ENCODE measurements around the gene CELA3B.
A peak's percentile ranks its signal among the peaks of the same experiment; 100 is the strongest.
"Not testable (repeated sequence)": the region's sequence is repeated elsewhere in the genome, so short reads cannot be mapped to it uniquely, and the experiment has no call there.

The CELA3B gene, protein sequence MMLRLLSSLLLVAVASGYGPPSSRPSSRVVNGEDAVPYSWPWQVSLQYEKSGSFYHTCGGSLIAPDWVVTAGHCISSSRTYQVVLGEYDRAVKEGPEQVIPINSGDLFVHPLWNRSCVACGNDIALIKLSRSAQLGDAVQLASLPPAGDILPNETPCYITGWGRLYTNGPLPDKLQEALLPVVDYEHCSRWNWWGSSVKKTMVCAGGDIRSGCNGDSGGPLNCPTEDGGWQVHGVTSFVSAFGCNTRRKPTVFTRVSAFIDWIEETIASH

GRCh38 chr1:21976703-21977239 is at the start of gene CELA3B:
TSS of gene CELA3B (plus strand) at chr1:21977022. CDS start at chr1:21977040, 18 bp downstream.
- DNase-seq (ENCODE audit: low spot score): not testable (repeated sequence)

DNA sequence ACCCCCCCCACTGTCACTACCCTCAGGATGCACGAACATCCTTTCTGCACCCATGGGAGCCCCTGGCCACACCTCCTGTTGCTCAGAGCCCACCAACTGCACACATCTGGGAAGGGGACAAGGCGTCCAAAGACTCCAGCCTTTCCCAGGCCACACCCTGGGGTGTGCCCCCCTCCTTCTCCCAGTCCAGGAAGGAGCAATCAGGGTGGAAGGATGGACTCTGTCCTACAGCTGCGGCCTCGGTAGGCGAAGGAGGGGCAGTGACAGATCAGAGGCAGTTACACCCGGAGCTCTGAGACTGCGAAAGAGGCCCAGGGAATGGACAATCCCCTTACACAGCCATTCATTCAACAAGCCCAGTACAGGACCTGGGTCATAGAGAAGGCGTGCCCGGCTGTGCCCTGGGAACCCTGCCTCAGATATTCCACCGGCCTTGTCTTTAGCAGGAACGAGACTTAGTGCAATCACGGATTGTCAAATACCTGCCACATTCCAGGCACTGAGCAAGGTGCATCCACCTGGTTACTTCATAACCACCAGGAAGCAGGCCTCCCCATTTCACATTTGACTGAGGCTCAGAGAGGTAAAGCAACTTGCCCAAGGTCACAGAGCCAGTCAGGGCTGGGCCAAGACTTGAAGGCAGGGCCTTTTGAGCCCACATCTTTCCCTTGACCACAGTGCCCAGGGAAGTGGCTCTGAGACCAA is 49.1 kb upstream of the CELA3B start:
- no peak for DNase-seq (ENCODE audit: low spot score)

GRCh38 chr1:21930080-21930571 is 46.7 kb upstream of the CELA3B start:
- DNase-seq (ENCODE audit: low spot score): no peak

DNA sequence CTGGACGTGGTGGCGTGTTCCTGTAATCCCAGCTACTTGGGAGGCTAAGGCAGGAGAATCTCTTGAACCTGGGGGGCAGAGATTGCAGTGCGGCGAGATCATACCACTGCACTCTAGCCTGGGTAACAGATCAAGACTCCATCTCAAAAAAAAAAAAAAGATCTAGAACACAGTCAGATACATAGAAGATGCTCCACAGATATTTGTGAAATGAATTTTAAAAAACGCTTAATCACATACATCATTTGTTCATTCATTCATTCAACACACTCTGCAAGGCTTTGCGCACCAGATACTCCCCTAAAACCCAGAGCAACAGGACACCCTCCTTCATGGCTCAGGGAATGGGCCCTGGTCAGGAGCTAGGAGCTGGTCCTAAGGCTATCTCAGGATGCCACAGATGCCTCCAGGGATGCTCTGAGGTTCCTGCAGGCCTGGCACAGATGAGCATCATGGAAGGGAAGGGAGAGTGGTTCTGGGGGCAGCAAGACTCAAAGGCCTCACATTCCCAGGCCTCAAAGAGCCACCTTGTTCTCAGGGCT is 46.1 kb upstream of the CELA3B start:
- no peak for DNase-seq (ENCODE audit: low spot score)

GRCh38 chr1:21931171-21932093 is 45.4 kb upstream of the CELA3B start:
- no peak for DNase-seq (ENCODE audit: low spot score)

DNA sequence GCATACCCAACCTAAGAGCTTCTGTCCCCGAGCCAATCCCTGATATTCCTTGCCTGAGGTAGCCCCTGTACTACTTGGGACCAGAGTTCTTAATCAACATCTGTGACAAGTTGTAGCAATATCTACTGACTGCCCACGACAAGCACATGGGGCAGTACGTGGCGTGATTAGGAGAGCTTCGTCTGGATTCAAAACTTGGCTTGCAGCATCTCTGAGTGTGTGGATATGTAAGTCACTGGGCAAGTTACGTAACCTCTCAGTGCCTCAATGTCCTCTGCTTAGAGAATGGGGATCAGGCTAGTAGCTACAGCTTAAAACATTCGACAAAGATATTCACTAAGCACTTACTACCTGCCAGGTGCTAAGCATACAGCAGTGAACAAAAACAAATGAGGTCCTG is 44.7 kb upstream of the CELA3B start:
- DNase-seq (ENCODE audit: low spot score): no peak

DNA sequence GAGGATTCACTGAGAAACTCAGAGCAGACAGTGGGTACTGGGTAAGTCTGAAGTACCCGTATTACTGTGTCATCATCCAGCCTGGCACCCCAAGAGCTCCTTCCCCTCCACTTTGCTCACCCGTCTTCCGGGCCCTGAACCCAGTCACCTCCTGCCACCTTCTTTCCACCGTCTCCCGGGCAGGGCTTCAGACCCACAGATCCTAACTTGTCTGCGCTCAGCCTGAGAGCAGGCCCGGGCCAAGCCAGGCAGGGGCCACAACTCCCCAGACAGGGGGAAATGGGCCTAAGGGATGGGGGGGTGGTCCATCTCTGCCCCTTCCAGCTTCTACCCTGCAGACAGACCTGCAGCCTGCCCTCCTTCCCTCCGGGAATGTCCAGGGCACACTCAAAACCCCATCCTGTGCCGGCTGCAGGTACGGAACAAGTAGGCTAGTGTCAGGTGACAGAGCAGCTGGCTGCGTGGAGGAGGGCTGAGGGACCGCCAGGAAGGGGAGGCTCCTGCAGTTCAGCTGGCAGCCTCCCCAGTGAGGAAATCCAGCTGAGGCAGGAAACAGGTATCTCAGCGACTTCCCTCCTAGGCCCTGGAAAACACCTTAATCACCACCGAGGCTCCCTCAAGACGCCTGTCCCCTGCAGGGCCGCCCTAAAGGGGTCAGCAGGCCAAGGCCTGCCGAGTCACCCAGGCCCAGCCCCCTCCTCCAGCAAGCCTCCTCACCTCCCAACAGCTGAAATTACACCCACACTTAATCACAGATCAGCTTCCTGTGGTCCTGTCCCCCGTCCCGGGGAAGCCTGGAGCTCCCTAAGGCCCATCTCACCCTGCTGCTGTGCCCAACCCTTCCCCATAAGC is 43.2 kb upstream of the CELA3B start:
- DNase-seq (ENCODE audit: low spot score): no peak

- DNase-seq (ENCODE audit: low spot score): no peak
Measured at GRCh38 chr1:21935393-21935804, 41.4 kb upstream of the CELA3B start.

- DNase-seq (ENCODE audit: low spot score): no peak
Measured at GRCh38 chr1:21935891-21936365, 40.9 kb upstream of the CELA3B start.

DNA sequence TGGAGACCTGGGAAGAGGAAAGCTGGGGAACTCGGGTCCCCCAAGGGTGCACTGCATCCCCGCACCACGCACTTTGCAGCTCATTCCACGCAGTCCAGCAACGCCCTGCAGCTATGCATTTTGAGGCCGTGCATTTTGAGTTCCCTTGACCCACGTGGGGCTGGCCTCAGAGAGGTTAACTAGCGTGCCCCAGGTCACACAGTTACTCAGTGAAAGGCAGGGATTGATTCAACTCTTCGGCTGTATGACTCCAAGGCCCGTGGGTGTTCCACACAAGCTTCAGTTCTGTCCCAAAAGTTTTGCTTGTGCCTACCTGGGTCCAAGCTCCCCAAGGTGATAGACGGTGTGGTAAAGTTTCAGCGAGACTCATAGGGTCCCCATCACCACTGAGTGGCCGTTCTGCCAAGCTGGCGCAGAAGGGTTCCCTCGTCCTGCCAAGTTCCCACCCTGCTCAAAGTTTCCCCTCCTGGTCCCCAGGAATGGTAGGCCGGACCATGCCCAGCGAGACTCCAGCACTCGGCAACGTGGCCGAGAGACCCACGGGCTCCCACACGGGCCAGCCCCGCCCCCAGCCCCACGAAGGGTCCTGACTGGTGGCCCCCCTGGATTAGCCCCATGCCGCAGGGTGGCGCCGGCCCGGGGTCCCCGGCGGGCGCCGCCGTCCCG is 40.3 kb upstream of the CELA3B start:
- DNase-seq (ENCODE audit: low spot score): no peak

DNA sequence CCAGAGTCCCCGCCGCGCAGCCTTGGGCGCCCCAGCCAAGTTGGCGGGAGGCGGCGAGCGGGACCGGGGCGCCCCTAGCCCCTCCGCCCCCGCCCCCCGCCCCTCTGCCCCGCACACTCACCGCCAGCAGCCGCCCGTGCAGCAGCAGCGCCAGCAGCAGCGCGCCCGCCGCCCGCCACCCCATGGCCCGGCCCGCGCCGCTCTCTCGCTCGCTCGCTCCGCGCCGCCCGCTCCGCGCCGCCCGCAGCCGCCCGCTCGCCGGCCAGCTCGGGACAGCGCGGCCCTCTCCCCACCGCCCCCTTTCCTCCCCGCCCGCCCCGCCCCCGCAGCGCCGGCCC is 39.8 kb upstream of the CELA3B start, which contains the start of gene HSPG2:
HSPG2 (minus strand) TSS at position 277 of the 338 bp plus-strand sequence; CDS start at position 184, 93 bp downstream.
- no peak for DNase-seq (ENCODE audit: low spot score)

- peak; percentile 92 for DNase-seq (ENCODE audit: low spot score)
Measured at GRCh38 chr1:21937372-21938121, 39.3 kb upstream of the CELA3B start.

GRCh38 chr1:21938732-21939538 is 37.9 kb upstream of the CELA3B start:
- DNase-seq (ENCODE audit: low spot score): no peak

- no peak for DNase-seq (ENCODE audit: low spot score)
Measured at GRCh38 chr1:21939650-21940374, 37.0 kb upstream of the CELA3B start.

- no peak for DNase-seq (ENCODE audit: low spot score)
Measured at GRCh38 chr1:21940492-21940891, 36.3 kb upstream of the CELA3B start.

DNA sequence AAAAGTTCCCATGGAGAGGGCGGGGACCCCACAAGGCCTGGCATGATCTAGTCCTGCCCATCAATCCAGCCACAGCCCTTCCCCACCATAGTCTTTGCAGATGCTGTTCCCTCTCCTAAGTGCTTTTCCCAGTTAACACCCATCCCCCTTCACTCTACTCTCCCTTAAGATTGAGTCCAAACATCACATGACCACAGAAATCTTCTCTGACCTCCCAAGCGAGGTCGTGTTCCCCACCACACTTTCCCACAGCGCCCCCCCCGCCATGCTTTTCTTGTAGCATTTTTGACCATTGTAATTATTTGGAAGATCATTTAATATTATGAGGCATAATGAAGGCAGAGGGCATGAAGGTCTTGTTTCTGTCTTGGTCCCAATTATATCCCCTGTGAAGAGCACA is 35.5 kb upstream of the CELA3B start:
- no peak for DNase-seq (ENCODE audit: low spot score)

DNA sequence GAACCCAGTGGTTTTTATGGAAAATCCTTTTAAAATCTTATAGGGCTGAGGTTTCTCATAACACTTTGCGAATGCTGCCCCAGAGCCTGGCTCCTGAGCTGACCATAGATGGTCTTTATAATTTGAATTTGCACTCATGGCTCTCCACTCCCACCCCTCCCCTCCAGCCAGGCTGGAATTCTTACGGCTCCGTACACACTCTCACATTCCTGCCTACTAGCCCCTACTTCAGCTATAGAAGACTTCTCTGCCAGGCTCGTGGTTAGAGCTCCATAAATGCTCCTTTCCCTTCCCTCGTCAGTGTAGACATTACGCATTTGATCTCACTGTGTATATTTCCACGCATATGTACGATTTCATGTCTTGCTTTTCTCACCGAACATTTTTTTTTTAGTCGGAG is 34.4 kb upstream of the CELA3B start:
- DNase-seq (ENCODE audit: low spot score): no peak
